T-helper 2 cell treated with Interferon-gamma antibody and Interleukin-4, amounts not matched to agents 100 ng/mL and 5 ng/mL, for 36 hours (primary cell): Measurements from ENCODE around the gene JAKMIP1. TPM values are rescaled to one million over a fixed set of nuclear protein-coding genes. Genes with fewer than 3 reads are reported as not detected.

Source experiments
- intact Hi-C: fragments of 100-400 bp; cut with micrococcal nuclease; formaldehyde crosslinking; loops from one replicate; pipeline ENCODE4 v1.15.1; 2023
- total RNA-seq: library from RNA; stranded (reverse); gene quantifications from 2 replicates; pipeline ENCODE4 v1.2.3, GENCODE V29; 2022

JAKMIP1 gene
- total RNA-seq, 1 donor from 2014 or later = 18.5 TPM

DNA sequence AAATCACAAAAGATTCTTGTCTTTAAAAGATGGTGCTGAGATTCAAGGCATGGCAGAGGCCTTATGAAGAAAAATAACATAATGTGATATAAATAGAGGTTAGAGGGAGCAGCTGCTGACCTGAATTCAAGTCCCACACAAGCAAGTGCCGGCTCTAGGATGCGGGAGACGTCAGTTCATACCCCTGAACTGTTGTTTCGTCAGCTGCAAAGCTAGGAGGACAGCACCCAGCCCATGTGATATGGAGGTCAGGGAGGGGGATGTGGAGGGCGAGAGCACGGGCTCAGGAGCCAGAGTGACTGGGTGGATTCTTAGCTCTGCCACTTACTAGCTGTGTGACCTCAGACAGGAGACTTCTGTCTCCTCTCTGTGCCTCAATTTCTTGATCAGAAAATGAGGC lies 77.9 kb downstream of the JAKMIP1 start:
- intact Hi-C loops = no loop called here

DNA sequence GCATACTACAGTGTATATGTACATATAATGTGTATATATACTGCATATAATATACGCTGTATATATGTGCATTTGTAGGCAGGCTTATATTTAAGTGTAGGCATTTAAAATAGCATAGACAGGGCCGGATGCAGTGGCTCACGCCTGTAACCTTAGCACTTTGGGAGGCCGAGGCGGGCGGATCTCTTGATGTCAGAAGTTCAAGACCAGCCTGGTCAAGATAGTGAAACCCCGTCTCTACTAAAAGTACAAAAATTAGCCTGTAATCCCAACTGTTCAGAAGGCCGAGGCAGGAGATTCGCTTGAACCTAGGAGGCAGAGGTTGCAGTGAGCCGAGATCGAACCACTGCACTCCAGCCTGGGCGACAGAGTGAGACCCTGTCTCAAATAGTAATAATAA lies 78.4 kb downstream of the JAKMIP1 start:
- intact Hi-C loops = no loop called here

DNA sequence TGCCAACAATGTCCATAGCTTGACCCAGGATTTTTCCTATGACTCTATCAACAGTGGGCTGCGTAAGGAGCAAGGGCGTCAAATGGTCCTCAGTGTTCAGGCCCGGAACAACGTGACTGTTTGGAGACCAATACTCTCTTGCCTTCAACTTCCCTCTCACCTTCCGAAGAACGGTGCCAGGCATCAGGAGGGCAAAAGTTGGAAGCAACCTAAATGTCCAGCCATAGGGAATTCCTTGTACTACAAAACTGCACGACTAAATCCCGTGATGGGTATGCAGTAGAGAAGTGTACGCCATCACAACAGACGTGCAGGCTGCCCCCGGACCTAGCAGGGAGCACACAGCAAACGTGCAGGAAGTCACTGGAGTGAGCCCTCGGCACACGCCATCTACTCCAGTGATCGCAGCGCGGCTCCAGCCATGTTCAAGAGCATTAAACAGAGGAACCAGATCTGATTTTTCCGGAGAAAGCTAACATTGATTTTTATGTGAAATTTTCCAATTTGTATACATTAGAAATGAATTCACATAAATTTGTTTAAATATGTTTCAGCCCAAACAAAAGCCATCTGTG lies 79.0 kb downstream of the JAKMIP1 start:
- intact Hi-C loops = no loop called here

DNA sequence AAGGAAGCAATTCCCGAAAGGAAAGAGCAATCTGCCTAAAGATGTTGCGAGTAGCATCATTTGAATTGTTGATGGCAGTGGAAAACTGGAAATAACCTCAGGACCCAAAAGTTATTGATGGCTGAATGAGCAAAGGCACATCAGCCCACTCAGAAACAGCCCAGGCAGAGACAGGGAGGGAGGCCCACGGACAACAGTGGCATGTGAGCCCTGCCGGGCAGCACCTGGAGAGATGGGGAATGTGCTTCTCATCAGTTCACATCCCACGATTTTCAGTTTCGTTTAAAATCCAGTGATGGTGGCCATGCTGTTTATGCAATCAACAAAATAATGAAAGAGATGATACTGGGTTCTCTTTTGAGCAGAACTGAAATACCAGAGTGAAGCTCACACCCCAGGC lies 80.0 kb downstream of the JAKMIP1 start:
- intact Hi-C loops = no loop called here

DNA sequence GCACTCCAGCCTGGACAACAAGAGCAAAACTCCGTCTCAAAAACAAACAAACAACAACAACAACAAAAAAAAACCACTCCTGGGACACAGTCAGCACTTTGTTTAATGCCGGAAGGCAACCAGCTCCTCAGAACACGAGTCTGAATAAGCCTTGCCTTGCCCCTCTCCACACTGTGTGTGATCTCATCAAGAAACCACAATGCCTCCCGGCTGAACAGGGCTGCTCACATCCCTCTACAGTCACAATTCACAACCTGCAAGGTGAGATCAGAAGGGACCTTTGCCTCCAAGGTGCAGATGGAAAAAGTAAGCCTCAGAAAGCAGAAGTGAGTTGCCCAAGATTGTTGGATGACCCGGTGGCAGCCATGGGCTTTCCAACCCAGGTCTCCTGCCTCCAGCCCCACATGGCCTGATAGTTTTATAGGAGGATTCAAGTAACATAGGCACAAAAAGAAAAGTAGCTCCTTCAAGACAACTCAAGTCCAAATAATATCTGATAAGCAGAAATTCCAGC lies 80.8 kb downstream of the JAKMIP1 start:
- intact Hi-C loops = no loop called here

DNA sequence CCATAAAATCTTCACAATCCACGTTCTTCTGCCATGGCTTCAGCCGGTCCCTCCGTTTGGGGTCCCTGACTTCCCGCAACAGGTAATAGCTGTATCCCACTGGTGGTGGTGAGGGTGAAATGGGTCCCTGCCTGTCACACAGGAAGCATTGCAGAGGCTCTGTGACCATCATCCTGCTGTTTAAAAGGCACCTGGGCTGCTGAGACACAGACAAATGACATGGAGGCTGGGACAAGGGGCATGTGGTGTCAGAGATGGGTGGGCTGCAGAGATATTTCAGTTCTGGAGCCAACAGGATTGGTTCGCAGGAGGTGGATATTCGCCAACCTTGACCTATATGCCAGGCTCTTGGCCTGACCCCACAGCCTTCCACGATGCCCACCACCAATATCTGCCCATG lies 82.1 kb downstream of the JAKMIP1 start:
- intact Hi-C loops = no loop called here

DNA sequence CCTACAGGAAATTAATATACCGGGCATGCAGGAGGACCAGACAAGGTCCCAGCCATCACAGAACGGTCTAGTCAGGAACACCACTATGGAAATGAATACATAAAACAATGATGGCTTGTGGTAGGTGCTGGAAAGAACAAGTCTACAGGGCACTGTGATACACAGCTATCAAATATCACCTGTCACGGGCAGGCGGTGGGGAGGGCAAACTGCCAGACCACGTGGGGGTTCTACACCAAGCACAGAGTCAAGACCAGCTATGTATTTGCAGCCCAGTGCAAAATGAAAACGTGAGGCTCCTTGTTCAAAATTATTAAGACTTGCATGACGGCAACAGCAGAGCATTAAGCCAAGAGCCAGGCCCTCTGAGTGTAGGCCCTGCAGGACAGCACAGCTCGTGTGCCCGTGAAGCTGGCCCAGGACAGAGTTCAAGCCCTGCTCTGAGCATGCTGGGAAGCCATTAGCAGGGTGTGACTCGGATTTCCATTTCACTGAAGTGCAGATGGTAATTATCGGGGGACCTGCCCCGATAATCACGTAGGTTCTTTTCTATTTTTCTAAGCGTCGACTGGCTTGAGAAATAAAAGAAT lies 83.6 kb downstream of the JAKMIP1 start:
- intact Hi-C loops = no loop called here

DNA sequence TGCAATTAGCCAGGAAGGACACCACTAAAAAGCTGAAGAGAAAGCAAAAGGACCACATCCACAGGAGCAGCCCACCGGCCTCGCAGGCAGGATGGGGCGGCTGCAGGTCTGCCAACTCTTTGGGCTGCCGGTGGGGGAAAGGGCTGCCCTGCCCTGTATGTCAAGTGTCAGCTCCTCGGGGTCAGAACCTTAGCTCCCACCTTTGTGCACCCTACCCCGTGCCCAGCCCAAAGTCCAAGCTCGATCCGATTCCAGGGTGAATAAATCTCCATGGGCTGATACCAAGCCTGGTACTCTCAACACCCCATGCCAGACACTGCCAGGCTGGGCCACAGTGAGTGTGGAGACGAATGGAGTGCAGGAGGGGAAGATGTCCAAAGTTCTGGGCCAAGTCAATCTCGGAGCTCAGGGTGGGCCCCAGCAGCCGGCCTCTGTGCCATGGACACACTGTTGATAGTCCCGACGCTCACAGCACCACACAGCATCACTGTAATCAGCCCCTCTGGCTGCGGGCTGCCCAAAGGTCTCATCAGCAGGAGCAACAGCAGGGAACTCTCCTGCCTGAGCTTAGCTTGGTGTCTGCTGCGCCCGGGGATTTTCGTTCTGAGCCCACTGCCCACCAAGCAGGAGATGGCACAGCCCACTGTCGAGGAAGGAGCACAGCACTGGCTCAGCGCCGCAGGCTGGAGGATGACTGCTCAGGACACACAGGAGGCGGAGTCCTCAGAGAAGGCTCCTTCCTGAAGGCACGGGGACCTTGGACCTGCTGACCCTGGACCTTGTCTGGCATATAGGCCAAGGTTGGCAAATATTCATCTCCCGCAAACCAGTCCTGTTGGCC lies 84.4 kb downstream of the JAKMIP1 start:
- intact Hi-C loops = no loop called here

DNA sequence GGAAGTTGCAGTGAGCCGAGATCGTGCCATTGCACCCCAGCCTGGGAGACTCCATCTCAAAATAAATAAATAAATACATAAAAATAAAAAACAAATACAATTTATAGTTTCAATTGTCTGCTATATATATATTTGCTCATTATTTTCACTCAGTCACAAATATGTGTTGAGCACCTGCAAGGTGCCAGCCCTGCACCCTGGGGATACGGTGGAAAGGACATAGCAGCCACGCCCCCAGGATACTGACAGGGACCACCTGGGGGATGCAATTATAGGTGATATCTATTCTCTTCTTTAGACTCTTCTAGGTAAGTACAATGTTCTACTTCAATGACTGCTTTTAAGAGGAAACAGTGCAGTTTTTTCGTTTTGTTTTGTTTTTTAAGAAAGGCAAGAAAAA lies 85.0 kb downstream of the JAKMIP1 start:
- intact Hi-C loops = no loop called here

DNA sequence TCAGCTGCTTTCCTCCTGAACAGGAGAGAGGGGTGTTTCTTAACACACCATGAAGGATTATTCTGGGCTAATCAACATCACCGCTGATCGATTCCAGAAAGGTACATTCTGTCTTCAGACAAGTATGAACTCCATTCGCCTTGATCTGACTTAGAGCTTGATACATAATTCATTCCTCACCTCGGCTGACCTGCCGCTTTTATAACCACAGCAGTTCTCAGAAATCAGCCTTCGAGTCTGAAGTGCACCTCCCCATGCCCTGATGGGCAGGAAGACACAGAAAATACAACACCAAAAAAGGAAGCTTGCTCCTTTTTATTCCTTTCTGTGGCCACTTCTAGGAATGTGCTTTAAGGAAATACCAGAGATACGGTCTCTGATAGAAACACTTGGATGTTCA lies 85.7 kb downstream of the JAKMIP1 start:
- intact Hi-C loops = no loop called here

DNA sequence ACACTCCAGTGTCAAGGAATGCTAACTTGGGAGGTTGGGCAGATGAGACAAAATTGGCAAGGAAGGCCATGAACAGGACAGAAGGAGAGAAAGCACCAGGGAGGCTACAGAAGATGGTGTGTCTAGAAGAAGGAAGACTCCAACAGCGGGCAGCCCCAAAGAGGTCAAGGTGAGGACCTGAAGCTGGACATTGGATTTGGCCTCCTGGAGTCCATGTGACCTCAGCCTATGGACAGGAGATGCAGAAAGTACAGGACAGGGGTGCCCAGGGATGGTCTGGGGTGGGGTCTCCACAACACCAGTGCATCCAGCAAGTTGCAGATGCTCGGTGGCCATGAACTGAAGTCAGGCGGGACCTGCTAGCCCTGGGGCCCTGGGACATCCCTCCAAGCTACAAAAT lies 86.2 kb downstream of the JAKMIP1 start:
- intact Hi-C loops = no loop called here

DNA sequence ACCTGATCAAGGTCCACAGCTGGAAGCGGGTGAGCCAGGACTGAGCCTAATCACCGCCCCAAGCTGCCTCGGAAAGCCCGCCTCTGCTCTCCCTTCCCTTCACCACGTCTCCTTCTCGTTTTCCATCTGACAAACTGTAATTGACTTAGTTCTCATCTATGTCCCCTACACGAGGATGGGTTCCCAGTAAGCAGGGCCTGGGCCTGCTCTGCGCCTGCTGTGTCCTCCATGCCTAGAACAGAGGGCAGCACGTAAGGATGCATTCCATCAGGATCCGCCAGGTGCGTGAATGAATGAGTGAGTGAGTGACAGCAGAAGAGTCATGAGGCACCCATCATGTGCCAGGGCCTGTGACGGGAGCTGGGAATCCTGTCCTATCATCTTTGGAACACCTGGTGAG lies 86.7 kb downstream of the JAKMIP1 start:
- intact Hi-C loops = no loop called here

DNA sequence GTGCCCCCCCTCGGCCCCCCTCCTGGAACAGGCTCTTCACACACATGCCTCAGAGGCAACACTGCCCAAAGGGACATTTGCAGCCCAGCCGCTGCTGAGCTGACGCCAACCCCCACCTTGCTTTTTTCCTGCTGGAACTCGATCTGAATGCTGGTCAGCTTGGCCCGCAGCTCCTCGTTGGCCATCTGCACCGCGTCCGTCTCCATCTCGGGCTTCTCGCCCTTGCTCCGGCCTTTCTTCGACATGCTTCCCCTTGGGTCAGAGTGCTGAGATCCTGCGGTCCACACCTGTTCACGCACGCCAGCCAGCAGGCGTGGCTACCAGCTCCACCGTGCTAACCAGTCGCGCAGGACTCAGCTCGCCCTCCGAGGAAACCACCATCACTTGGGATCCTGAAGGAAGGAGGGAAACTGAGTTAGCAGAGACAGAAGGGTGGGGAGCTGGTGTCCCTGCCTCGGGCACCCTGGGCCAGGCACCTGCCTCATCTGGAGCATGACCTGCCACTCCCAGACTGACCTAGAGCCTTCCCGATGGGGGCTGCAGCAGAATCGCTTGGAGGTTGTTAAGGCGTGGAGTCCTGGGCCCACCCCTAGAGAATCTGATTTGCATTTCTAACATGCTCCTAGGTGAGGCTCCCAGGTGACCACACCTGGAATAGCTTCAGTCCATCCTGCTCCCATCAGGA lies 87.6 kb downstream of the JAKMIP1 start:
- intact Hi-C loops = no loop called here

DNA sequence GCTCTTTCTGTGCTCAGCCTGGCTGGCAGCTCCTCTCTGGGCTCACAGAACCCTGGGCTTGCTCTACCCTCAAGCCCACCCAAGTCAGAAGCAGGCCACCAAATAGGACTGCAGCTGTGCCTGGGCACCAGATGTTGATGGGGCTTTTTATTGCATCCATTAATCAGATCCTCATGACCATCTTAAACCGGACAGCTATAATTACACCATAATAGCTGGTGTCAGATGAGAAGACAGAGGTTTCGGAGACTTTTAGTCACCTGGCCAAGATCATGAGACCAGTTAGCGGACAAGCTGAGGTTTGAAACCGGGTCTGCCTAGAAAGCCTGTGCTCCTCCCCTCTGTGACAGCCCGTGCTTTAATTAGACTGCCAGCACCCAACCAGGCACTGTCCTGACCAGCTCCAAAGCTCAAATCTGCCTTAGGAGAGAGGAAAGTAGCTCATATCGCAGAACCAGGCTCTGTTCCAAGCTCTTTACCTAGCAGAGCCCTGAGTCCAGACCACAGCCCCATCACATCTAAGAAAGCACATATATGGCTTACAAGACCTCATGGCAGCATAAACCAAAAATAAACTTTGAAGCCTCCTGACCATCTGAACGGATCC lies 88.9 kb downstream of the JAKMIP1 start:
- intact Hi-C loops = no loop called here

DNA sequence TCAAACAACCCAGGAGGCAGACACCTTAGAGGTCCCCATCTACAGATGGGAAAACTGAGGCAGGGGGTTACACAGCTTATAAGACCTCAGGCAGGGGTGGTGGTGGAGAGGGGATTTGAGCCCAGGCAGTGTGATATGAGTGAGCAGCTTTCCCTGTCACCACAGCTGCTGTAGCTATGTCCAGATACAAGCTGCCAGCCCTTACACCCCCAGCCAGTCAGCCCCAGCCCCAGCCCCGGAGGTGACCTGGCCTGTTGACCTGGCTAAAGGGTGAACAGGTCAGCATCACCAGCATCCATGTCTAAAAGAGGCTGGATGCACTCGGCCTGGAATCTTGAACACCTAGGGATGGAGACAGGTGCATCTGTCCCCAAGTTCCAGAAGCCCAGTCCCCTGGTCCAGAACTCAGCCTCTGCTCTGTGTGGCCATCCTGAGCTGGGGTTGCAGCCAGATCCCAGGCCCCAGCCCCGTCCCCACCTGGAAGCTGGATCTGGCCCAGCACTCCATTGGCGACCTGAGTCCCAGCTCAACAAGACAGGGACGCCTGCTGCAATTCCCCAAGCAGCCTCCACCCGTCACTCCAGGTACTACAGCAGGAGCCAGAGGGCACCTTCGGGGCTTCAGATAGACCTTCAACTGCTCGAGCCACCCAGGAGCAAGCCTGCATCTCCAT lies 89.5 kb downstream of the JAKMIP1 start:
- intact Hi-C loops = no loop called here

DNA sequence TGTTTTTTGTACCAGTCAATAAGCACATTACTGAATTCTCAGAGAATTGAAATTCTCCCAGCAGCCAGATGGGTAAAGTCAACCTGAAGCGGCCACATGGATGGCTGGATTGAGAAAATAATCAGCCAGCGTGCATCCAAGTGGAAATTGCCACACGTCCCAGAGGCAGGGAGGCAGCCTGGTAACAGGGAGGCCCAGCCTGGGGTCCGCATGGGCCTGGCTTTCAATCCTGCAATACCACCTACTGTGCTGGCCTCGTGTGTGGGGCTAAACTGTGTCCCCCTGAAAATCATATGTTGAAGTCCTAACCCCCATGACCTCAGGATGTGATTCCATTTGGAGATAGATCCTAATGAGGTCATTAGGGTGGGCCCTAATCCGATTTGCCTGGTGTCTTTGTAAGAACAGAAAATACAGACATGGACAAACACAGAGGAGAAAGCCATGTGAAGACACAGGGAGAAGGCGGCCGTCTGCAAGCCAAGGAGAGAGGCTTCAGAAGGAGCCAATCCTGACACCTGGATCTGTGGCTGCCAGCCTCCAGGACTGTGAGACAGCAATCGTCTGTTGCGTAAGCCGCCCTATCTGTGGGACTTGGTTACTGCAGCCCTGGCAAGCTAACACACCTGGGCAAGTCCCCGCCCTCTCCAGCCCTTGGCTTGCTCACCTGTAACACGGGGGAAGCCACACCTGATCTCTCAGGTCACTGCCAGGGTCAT lies 90.3 kb downstream of the JAKMIP1 start:
- intact Hi-C loops = no loop called here

DNA sequence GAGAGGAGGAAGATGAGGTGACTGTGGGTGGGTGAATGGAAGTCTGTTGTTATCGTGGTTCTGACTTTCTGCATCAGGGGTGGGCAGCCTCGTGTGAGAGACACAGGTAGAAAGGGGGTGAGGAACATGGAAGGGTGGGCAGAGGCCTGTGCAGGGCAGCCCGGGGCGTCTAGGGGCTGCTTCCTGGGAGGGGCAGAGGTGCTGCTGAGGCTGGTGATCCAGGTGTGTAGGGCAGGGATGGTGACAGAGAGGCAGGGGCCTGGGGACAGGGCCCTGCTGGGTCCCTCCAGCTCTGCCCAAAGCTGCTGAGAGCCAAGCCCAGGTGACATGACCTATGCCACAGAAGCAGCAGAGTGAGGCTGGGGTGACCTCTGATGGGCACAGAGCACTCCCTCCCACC lies 92.5 kb downstream of the JAKMIP1 start:
- intact Hi-C loops = no loop called here

DNA sequence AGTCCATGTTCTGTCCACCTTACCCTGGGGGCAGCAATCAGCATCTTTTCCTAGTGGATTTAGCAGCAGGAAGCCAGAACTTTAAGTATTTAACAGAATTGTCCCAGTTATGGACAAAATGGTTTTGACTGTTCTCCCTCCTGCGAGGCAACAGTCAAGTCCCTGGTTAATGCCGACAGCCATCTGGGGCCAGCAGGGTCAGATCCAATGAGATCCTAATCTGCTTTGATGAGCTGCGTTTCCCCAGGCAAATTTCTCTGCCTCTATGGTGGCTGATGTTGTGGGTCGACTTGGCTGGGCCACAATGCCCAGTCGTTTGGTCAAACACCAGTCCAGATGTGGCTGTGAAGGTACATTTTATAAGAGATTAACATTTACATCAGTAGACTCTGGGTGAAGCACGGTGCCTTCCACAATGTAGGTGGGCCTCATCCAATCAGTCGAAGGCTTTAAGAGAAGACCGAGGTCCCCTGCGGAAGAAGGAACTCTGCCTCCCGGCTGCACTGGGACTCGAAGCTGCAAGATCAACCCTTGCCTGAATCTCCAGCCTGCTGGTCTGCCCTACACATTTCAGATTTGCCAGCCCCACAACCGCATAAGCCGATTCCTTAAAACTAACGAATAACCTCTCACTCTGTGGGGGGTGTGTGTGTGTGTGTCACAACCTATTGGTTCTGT lies 93.1 kb downstream of the JAKMIP1 start:
- intact Hi-C loops = no loop called here

DNA sequence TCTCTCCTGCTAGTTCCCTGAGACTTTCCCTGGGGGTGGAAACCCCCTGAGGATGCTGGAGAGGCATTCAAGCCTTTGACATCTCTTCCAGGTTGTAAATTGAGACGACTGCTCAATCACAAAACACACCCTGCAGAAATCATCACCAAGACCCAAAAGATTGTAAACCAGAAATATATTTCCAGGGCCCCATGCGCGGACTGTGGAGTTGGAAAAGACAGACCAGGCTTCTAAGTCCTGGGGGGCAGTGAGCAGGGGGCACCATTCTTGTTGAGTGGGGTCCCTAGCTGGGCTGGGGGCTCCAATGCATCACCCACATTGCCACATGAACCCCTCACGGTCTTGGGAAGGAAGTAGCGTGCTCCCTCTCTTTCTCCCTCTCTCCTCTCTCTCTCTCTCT lies 94.2 kb downstream of the JAKMIP1 start:
- intact Hi-C loops = no loop called here
